Measurements from ENCODE around the gene RASSF8.

The RASSF8 gene

DNA sequence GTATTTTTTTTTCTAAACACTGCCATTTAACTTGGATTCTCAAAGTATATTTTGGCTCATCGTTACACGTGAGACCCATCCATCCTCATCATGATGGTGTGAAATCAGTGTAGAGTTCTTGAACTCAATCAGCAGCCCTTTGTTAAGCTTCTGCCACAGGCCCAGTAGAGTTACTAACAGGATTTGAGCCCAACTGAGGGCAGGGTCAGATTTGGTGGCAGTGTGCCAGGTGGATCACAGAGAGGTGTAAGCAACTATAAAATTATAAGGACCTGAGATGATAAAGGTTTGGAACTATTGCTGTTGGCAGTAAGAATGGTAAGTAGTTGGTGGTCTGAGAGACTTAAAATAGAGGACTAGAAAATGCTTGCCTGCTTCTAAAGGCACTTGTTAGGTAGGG, 72.8 kb downstream of the RASSF8 start:
- Histone ChIP-seq H3K4me1 (ENCODE audit: control insufficient read depth, low read length) (no peaks in the 10 kb centered on the region), H4K20me1 (ENCODE audit: control insufficient read depth, insufficient read depth, low read depth, low read length) (no peaks in the 10 kb centered on the region), H3K9me3 (ENCODE audit: control insufficient read depth, insufficient read depth, low read length) (no peaks in the 10 kb centered on the region), H3K4me3 (ENCODE audit: low read length) (no peak overlapping the region), H3K4me2 (ENCODE audit: low read length) (no peak overlapping the region), H3K79me2 (ENCODE audit: control insufficient read depth, low read length) (no peaks in the 10 kb centered on the region), H3K27me3 (ENCODE audit: control insufficient read depth, low read length) (peaks cover 21% of the 10 kb centered on the region), H3K9me2 (replicated peaks; ENCODE audit: control insufficient read depth, low read length) (no peaks in the 10 kb centered on the region), H3F3A (ENCODE audit: control insufficient read depth, insufficient read depth) (no peaks in the 10 kb centered on the region), H3K27ac (ENCODE audit: low read depth, low read length) (no peak overlapping the region), H3K36me3 (ENCODE audit: control insufficient read depth, low read length) (no peaks in the 10 kb centered on the region)
- TF ChIP-seq CTCF (IDR thresholded peaks at IDR 0.05; ENCODE audit: low read depth, low read length, poor library complexity, severe bottlenecking) (no peak), EZH2phosphoT487 (IDR thresholded peaks at IDR 0.05; ENCODE audit: borderline replicate concordance, low read length) (no peak)

DNA sequence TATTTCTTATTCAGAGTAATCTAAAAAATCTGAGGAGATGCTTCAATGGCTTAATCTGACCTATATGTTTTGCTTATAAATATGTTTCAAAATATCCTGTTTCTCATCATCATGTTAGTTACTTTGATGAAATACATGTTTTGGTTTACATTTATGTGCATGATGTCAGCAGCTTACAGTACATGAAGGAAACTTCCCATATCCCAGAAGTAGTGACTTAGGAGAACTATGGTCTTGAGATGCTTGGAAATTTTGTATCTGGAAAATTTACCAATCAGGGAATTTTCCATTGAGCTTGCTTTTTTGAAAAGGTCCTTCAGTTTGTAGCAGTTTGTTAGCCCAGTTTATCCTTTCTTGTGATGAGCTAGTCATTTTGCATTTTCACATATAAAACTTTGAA, 73.3 kb downstream of the RASSF8 start:
- no peak overlapping the region for H3K4me3 ChIP-seq (ENCODE audit: low read length)
- H3K27me3 ChIP-seq (ENCODE audit: control insufficient read depth, low read length) = peaks cover 21% of the 10 kb centered on the region
- no peaks in the 10 kb centered on the region for H3K79me2 ChIP-seq (ENCODE audit: control insufficient read depth, low read length)
- H3K27ac ChIP-seq (ENCODE audit: low read depth, low read length) = no peak overlapping the region
- H3F3A ChIP-seq (ENCODE audit: control insufficient read depth, insufficient read depth) = no peaks in the 10 kb centered on the region
- H3K4me2 ChIP-seq (ENCODE audit: low read length) = no peak overlapping the region
- H3K36me3 ChIP-seq (ENCODE audit: control insufficient read depth, low read length) = no peaks in the 10 kb centered on the region
- no peaks in the 10 kb centered on the region for H3K9me3 ChIP-seq (ENCODE audit: control insufficient read depth, insufficient read depth, low read length)
- H3K9me2 ChIP-seq (replicated peaks; ENCODE audit: control insufficient read depth, low read length) = no peaks in the 10 kb centered on the region
- TF ChIP-seq CTCF (IDR thresholded peaks at IDR 0.05; ENCODE audit: low read depth, low read length, poor library complexity, severe bottlenecking) (no peak), EZH2phosphoT487 (IDR thresholded peaks at IDR 0.05; ENCODE audit: borderline replicate concordance, low read length) (no peak)
- H3K4me1 ChIP-seq (ENCODE audit: control insufficient read depth, low read length) = no peaks in the 10 kb centered on the region
- H4K20me1 ChIP-seq (ENCODE audit: control insufficient read depth, insufficient read depth, low read depth, low read length) = no peaks in the 10 kb centered on the region

DNA sequence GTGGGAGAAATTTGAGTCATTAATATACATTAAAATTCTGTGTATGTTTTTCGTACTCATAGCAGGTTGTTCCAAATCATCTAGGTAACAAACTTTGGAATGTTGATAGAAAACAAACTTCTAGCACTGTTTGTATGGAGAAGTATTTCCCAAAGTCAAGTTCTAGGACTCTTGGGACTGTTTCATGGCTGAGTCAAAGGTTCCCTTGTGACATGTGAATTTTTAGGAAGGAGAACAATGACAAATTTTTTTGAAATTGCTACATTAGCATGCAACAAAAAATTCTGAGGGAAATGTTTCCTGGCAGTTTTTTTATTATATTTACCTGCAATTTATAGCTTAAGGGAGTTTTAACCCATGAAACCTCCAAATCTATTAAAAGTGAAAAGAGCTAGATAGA, 73.8 kb downstream of the RASSF8 start:
- Histone ChIP-seq H3F3A (ENCODE audit: control insufficient read depth, insufficient read depth) (no peaks in the 10 kb centered on the region), H3K27me3 (ENCODE audit: control insufficient read depth, low read length) (peaks cover 21% of the 10 kb centered on the region), H4K20me1 (ENCODE audit: control insufficient read depth, insufficient read depth, low read depth, low read length) (no peaks in the 10 kb centered on the region), H3K4me2 (ENCODE audit: low read length) (no peak overlapping the region), H3K27ac (ENCODE audit: low read depth, low read length) (no peak overlapping the region), H3K9me2 (replicated peaks; ENCODE audit: control insufficient read depth, low read length) (no peaks in the 10 kb centered on the region), H3K4me1 (ENCODE audit: control insufficient read depth, low read length) (no peaks in the 10 kb centered on the region), H3K79me2 (ENCODE audit: control insufficient read depth, low read length) (no peaks in the 10 kb centered on the region), H3K4me3 (ENCODE audit: low read length) (no peak overlapping the region), H3K9me3 (ENCODE audit: control insufficient read depth, insufficient read depth, low read length) (no peaks in the 10 kb centered on the region), H3K36me3 (ENCODE audit: control insufficient read depth, low read length) (no peaks in the 10 kb centered on the region)
- TF ChIP-seq CTCF (IDR thresholded peaks at IDR 0.05; ENCODE audit: low read depth, low read length, poor library complexity, severe bottlenecking) = no peak
- no peak for TF ChIP-seq EZH2phosphoT487 (IDR thresholded peaks at IDR 0.05; ENCODE audit: borderline replicate concordance, low read length)

All from DOHH2 (cell line).